Measurements from ENCODE around the gene TNFRSF8.
A peak's percentile ranks its signal among the peaks of the same experiment; 100 is the strongest.
"Not testable (repeated sequence)": the region's sequence is repeated elsewhere in the genome, so short reads cannot be mapped to it uniquely, and the experiment has no call there.

Gene TNFRSF8

GRCh38 chr1:12031039-12031980 lies 31.8 kb upstream of the TNFRSF8 start:
- no peak overlapping the region for H3K4me3 ChIP-seq (ENCODE audit: low read depth, low read length)
- TF ChIP-seq CTCF (IDR thresholded peaks at IDR 0.05; ENCODE audit: insufficient read depth, low read depth, low read length, missing control alignments), result peak; percentile 84
- peak; percentile 71 for DNase-seq (ENCODE audit: low read depth)

DNA sequence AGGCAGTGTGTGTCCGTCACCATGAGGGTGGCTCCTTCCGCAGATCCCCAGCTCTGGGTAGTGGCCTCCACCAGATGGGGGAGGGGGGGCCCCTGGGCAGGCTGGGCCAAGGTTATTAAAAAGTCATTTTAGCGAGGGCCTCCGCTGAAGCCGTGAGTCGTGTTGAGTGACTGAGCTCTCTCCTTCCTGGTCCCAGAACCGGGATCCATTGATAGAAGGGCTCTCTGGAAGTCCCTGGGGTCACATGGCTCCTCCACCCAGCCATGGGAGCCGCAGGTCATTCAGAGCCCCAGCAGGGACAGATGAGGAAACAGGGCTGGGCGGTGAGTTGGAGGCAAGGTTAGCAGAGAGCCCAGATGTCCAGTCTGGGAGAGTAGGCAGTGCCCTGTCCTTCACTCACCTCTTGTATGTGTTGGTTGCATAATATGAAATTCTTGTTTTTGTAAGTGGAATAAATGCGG lies 30.9 kb upstream of the TNFRSF8 start:
- no peak for TF ChIP-seq CTCF (IDR thresholded peaks at IDR 0.05; ENCODE audit: insufficient read depth, low read depth, low read length, missing control alignments)
- H3K4me3 ChIP-seq (ENCODE audit: low read depth, low read length), result no peak overlapping the region
- DNase-seq (ENCODE audit: low read depth), result no peak

GRCh38 chr1:12033441-12033840 lies 29.7 kb upstream of the TNFRSF8 start:
- DNase-seq (ENCODE audit: low read depth); H3K4me3 ChIP-seq (ENCODE audit: low read depth, low read length): not testable (repeated sequence)

DNA sequence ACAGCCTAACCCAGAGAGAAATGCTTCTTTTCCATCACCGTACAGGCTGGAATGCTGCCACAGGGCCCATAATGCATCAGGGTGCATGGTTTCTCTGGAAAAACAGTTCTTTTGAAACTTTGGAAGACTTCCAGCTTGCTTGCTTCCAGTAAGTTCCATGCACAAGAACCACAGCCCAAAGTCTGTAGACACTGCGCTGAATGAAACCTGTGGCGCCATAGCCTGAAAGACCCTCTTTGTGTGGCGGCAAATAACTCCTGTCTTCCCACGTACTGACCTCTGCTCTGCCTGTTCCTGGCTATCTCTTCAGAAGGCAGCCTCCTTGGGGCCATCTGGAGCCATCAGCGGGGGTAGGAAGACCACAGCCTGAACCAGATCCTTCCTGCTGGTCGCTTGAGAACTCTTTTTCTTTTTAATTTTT lies 28.7 kb upstream of the TNFRSF8 start:
- no peak for DNase-seq (ENCODE audit: low read depth)
- no peak overlapping the region for H3K4me3 ChIP-seq (ENCODE audit: low read depth, low read length)
- no peak for TF ChIP-seq CTCF (IDR thresholded peaks at IDR 0.05; ENCODE audit: insufficient read depth, low read depth, low read length, missing control alignments)

GRCh38 chr1:12035312-12035711 lies 27.8 kb upstream of the TNFRSF8 start:
- DNase-seq (ENCODE audit: low read depth), result no peak
- no peak overlapping the region for H3K4me3 ChIP-seq (ENCODE audit: low read depth, low read length)
- no peak for TF ChIP-seq CTCF (IDR thresholded peaks at IDR 0.05; ENCODE audit: insufficient read depth, low read depth, low read length, missing control alignments)

- no peak for DNase-seq (ENCODE audit: low read depth)
- H3K4me3 ChIP-seq (ENCODE audit: low read depth, low read length), result no peak overlapping the region
- no peak for TF ChIP-seq CTCF (IDR thresholded peaks at IDR 0.05; ENCODE audit: insufficient read depth, low read depth, low read length, missing control alignments)
These were observed 25.4 kb upstream of the TNFRSF8 start for GRCh38 chr1:12037486-12038355.

All from GM12865 (cell line).